ENCODE measurements around the gene HMCN2. TPM values are rescaled to one million over a fixed set of nuclear protein-coding genes. Genes with fewer than 3 reads are reported as not detected.
"Not testable (repeated sequence)": the region's sequence is repeated elsewhere in the genome, so short reads cannot be mapped to it uniquely, and the experiment has no call there.

The HMCN2 gene
- total RNA-seq, 1 donor from 2014 or later = 1.6 TPM

DNA sequence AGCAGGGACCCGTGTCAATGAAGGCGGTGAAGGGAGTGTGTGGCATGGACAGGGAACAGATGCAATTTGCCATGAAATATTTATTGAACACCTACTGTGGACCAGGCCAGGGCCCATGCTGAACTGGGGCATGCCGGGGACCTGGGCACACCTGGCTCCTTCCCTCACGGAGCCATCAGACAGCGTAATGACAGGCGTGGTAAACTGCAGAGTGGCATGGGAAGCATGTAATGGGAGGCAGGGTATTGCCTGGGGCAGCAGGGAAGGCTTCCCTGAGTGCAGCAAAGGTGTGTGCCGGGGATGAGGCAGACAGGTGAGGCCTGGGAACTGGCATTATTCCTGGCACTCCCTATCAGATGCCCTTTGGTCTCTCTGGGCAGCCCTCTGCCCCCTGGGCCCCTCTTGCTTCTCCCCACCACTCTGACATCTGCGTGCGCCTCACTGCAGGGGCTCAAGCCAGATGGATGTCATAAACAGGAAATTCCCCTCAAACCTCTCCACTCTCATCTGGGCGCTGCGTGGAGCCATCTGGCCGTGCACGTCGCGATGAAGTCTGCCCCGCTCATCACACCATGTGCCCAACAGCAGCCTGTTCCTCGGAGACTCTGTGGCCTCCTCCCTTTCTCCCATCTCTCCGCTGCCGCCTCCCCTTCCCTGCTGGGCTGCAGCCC is 67.6 kb downstream of the HMCN2 start:
- ATAC-seq = no peak

DNA sequence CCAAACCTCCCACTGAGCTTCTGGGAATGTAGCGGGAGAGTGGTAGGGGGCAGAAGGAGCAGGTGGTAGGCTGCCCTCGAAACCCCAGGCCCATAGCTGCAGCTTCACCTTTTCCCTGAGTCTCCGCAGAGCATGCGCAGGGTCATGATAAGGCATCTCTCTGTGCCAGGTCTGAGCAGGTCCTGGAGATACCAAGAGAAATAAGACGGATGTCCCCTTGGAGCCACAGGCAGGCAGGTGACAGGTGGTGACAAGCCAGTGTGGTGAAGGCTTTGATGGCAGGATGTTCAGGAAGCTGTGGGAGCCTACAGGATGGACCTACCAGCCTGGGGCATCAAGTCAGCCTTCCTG is 68.1 kb downstream of the HMCN2 start:
- no peak for ATAC-seq

DNA sequence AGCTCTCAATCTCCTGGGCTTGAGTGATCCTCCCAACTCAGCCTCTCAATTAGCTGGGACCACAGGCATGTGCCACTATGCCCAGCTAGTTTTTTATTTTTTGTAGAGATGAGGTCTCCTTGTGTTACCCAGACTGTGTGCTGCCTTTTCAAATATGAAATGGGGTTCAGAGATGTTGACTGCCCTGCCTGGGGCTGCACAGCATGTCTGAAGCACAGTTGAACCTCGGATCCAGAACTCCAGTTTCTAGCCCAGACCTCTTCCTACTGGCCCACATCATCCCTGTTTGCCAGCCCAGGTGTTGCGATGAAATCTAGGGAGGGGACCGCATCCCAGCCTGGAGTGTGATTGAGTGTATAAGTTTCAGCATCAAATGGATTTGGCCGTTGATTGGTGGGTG is 69.4 kb downstream of the HMCN2 start:
- ATAC-seq = no peak

DNA sequence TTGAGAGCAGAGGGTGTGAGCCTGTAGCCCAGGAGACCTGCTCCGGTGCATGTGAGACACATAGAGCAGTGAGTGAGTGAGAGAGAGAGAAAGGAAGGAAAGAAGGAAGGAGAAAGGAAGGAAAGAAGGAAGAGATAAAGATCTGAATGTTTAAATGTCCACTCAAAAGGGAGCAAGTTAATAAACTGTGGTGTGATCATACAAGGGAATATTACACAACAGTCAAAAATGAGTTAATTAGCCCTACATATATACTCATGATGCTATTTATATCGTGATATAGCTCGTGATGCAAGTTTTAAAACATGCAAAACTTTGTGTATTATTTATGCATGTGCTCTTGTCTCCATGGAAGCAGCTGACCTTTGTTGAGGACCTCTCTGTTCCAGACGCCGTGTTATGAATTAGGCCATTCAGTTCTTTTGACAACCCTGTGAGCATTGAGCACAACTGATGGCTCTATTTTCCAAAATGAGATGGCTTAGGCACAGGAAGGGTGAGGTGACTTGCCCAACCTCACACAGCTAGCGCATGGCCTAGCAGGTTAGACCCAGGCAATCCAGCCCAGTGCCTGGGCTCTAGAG is 70.6 kb downstream of the HMCN2 start:
- no peak for ATAC-seq

DNA sequence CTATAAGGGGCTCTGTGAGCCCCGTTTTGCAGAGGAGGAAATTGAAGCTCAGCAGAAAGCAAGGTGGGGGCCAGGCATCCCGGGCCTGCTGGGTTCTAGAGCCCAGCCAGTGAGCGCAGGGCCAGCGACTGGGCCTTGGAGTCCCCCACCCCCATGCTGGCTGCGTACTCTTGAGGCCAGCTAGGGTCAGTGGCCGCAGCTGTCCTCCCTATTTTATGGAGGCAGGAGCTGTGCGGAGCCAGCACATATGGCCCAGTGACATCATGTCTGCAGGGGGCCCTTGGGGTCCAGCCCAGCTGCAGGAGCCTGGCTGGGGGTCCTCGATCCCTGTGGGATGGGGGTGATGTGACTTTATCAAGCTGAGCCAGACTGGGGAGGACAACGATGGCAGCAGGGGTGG is 71.3 kb downstream of the HMCN2 start:
- ATAC-seq = no peak

DNA sequence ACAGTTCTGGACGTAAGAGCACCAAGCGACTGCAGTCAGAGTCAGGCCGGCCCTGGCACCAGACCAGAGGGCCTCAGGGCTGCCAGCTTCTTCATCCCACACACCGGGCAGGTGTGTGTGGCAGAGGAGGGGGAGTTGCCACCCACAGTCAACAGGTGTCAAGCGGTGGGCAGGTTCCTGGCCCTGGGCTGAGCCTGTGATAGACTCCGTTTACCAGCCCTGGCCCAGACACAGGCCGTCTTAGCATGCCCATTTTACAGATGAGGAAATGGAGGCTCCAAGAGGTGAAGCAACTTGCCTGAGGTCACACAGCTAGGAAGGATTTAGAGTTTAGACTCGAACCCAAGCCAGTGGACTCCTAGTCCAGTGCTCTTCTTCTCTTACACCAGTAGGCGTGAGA is 71.8 kb downstream of the HMCN2 start:
- ATAC-seq = no peak

DNA sequence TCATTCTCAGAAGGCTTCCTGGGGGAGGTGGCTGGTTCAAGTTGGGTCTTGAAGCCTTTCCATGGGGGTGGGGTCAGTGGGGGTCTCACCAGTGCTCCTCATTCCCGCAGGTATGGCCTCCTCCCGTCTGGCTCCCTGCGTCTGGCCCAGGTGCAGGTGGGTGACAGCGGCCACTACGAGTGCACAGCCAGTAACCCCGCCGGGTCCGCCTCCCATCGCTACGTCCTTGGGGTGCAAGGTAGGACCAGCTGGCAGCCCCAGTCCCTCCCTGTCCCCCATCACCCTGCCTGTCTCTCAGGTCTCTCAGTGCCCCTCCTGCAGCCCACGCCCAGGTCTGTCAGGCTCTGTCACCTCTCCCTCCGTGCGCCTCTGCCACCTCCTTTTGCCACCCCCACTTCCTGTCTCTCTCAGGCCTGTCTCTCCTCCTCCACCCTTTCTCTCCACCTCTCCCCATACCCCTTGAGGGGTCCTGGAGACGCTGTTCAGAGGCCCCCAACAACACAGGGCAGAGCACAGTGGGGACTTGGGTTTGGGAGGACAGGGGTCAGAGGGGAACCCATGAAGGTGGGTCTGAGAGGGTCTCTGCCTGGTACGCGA is 72.3 kb downstream of the HMCN2 start:
- ATAC-seq = no peak

DNA sequence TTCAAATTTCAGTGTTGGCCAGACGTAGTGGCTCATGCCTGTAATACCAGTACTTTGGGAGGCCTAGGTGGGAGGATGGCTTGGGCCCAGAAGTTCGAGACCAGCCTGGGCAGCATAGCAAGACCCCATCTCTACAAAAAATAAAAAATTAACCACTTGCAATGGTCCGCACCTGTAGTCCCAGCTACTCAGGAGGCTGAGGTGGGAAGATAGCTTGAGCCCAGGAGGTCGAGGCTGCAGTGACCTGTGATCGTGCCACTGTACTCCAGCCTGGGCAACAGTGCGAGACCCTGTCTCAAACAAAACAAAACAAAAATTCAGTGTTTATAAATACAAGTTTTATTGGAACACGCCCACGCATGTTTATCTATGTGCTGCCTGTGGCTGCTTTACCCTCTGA is 73.3 kb downstream of the HMCN2 start:
- ATAC-seq = not testable (repeated sequence)

DNA sequence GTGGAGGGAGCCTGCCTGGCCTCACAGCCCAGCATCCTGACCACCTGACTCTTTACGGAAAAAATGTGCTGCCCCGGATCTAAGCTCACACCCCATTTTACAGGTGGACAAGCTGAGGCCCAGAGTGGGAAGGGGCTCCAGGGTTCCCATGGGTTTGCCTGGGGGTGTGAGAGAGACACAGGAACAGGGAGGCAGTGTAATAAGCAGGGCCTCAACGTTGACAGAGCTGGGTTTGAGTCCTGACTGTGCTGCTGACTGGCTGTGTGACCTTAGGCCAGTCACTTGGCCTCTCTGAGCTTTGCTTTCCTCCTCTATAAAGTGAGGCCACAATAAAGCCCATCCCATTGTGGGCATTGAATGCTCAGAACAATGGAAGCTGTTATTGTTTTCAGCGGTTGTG is 73.7 kb downstream of the HMCN2 start:
- ATAC-seq = no peak

DNA sequence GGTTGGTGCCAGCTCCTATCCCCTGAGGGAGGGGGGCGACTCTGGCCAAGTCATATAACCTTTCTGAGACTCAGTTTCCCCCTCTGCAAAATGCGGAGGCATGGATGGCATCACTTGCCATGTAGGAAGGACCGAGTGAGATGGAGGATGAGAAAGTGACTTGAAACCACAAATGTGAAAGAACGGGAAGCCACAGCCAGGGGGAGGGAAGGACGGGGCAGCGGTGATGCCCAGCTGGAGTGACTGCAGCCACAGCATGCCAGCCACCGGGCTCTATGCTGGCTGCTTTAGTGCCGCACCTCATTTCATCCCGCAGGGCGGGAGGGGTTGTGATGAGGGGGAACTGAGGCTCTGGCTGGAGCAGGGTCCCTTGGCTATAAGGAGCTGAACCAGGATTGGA is 74.5 kb downstream of the HMCN2 start:
- no peak for ATAC-seq

DNA sequence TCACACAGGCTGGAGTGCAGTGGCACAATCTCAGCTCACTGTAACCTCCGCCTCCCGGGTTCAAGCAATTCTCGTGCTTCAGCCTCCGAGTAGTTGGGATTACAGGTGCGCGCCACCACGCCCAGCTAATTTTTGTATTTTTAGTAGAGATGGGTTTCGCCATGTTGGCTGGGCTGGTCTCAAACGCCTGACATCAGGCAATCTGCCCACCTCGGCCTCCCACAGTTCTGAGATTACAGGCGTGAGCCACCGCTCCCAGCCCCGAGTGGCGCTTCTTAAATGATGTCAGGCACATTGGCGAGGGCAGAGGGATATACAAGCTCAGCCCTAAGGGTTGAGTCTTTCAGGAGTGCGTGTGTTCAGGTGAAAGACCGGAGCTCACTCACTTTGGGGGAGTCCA is 75.0 kb downstream of the HMCN2 start:
- not testable (repeated sequence) for ATAC-seq

DNA sequence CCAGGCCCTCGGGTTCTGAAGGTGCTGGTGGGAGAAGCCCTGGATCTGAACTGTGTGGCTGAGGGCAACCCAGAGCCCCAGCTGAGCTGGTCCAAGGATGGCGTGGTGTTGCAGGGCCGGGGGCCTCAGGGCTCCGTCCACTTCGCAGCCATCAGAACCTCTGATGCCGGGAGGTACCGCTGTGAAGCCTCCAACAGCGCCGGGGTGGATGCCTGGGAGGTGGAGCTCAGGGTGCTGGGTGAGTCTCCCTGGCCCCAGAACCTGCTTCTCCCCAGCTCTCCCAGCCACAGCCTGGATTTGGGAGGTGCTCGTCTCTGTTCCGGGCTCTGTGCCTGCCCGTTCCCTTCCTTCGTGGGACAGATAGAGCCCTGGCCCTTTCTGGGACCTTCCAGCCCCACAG is 75.6 kb downstream of the HMCN2 start:
- ATAC-seq = no peak

DNA sequence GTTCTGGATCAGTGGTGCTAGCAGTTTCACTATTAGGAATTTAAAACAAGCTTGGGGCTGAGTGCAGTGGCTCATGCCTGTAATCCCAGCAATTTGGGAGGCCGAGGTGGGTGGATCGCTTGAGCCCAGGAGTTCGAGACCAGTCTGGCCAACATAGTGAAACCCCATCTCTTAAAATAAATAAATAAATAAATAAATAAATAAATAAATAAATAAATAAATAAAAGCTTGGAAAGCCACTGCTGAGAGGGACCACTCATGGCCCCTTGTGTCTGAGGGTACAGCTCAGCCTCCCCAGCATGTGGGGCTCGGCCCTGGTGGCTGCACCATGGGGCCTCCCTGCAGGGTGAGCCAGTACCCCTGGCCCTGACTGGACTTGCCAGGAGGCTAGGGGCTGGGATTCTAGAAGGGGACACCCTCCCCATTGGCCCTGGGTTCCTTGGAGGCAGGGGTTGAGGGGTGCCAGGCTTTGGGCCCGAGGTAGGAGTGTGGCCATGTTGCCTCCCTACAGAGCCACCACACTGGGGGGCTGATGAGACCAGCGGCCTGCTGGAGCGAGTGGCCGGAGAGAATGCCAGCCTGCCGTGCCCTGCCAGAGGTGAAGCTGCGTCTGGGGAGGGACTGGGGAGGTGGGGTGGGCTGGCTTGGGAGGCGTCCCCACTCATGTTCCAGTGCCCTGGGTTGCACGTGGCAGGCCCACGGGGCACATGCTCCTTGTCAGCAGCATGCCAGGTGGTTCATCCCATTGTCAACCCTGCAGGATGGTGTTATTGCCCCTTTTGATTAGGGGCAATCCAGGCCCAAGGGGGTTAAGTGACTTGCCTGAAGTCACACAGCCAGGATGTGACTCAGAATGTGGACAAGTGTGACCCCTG is 76.5 kb downstream of the HMCN2 start:
- ATAC-seq = no peak

DNA sequence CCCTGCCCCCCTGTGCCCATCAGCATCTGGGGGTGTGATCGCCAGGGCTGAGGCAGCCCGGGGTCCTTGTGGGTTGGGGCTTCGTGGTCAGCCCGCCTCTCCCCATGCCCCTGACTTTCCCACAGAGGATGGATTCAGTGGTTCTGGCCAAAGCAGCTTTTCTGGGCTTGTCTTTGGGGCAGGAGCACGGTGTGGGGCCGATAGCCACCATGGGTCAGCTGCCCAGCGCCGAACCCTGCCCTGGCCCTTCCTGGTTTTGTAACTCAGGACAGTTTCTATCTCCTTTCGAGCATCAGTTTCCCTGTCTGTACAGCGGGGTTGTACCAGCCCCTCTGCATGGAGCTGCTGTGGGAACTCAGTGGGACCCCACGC is 77.1 kb downstream of the HMCN2 start:
- ATAC-seq = no peak

DNA sequence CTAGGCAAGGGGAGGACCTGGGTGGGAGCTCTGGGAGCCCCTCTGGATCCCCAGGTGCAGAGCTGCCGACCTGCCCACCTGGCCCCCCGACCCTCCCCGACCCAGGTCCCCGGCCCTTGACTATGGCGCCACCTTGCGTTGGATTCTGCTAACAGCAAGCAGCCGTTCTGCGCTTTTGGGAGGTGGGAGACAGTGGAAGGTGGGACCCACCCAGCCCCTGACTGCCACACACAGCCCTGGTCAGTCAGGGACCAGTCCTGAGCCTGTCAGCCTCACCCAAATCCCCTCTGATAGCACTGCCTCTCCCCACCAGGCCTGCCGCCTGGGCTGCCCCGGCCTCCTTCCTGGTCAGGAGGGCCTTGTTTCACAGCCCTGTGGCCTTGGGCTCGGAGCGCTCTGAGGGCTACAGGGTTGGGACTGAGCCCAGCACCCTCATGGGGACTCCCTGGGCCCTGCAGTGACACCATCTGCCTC is 77.9 kb downstream of the HMCN2 start:
- ATAC-seq = no peak

DNA sequence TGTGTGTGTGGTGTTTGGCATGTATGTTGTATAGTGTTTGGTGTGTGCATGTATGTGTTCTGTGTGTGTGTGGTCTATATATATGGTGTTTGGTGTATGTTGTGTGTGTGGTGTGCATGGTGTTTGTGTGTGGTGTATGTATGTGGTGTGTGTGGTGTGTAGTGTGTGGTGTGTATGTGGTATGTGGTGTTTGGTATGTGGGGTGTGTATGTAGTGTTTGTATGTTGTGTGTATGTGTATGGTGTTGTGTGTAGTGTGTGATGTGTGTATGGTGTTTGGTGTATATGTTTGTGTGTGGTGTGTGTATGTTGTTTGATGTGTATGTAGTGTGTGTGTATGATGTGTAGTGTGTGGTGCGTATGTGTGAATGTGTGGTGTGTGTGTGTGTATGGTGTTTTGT is 78.8 kb downstream of the HMCN2 start:
- ATAC-seq = no peak

DNA sequence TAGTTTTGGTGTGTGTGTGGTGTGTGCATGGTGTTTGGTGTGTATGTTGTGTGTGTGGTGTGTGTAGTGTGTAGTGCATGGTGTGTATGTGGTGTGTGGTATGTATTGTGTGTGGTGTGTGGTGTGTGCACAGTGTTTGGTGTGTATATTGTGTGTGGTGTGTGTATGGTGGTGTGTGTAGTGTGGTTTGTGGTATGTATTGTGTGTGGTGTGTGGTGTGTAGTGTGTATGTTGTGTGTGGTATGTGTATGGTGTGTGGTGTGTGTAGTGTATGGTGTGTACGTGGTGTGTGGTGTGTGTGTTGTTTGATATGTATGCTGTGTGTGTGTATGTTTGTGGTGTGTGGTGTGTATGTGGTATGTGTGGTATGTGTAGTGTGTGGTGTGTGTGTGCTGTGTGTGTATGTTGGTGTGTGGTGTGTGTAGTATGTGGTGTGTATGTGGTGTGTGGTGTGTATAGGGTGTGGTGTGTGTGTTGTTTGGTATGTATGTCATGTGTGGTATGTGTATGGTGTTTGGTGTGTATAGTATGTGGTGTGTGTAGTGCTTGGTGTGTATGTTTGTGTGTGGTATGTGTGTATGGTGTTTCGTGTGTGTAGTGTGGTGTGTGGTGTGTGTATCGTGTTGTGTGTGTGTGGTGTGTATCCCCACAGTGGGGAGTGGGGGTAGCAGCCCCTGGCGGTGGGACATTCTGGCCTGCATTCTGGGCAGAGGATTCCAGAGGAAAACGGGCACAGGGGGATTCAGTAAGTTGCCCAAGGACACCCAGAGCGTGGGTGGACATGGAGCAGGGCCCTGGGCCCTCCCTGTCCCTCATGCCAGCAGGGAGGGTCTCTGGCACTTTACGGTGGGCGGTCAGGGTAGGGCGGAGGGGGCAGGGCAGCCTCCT is 79.7 kb downstream of the HMCN2 start:
- ATAC-seq = no peak

DNA sequence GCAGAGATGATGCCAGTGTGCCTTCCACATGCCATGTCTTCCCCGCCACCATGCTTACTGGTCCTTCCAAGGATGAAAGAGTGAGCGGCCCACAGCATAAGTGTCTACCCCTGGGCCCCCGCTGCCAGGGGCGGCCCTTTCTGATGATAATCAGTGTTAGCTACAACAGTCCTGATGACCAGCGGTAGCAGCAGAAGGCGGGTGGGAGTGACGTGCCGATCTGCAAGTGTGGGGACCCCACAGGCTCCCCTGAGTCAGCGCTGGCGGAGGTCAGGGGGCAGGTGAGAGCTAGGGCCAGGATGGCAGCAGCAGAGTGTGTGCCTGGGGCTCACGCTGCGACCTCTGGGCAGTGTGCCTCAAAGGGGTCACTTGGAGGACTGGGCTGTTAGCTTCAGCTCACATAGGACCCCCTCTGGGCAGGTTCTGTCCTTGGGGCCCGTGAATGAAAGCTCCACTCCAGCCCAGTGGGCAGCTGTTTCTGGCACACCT is 80.4 kb downstream of the HMCN2 start:
- ATAC-seq = no peak

DNA sequence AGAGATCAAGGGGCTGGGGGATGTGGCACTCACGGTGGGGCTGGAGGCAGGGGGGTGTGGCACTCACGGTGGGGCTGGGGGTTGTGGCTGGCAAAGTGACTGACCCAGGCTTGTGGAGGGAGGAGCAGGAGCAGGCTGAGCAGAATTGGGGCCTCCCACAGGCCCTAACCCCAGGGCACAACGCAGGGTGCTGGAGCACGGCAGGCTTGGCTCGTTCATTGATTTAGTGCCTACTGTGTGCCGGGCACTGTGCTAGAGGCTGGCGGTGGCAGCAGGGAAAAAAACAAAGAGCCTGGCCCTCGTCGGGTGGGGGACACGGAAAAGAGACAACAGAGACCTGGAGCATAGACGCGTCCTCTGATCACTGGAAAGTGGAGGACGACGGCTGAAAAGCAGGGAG is 80.9 kb downstream of the HMCN2 start:
- ATAC-seq = no peak

DNA sequence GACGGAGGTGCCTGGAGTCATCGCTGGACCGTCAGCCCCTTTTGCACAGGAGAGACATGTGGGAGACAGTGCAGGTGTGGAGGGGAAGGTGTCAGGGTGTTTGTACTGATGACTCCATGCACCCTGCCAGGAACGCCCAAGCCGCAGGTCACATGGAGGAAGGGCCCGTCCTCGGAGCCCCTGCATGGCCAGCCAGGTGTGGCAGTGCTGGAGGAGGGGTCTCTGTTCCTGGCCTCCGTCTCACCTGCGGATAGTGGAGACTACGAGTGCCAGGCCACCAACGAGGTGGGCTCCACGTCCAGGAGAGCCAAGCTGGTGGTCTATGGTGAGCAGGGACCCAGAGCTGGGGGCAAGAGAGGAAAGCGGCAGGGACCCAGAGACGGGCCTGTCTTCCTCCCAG is 81.5 kb downstream of the HMCN2 start:
- ATAC-seq = no peak

DNA sequence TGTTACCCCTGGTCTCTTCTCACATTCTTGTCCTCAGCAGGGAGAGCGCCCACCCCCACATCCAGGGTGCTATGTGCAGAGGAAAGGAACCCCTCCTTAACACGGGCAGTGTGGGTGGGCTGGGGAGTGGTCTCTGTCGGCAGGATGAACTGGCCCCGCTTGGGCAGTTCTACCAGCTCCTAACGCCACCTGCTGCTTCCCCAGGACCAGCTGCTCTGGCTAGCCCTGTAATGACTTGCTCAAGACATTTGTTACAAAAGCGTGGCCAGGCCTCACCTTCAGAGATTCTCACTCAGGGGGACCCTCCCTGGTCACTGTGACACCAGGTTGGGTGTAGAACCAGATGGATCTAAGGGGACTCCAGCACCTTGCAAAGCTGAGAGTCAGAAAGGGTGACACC is 82.4 kb downstream of the HMCN2 start:
- no peak for ATAC-seq

DNA sequence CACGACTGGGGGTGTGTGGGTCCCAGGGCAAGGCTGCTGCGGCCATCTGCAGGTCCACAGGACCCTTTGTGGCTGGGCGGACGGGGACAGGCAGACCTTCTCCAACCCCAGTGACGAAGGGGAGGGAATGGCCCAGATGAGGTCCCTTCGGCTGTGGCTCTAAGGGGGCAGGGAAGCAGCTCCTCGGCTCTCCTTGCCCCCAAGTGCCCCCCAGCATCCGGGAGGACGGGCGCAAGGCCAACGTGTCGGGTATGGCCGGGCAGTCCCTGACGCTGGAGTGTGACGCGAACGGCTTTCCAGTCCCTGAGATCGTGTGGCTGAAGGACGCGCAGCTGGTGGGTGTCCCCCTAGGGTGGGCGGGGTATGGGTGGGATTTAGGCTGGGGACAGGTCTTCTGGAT is 82.8 kb downstream of the HMCN2 start:
- ATAC-seq = no peak

Measured in esophagus mucosa (tissue), 1 donor.